ENCODE results near the gene GSN. TPM values are rescaled to one million over a fixed set of nuclear protein-coding genes. Genes with fewer than 3 reads are reported as not detected.

The GSN gene
- total and polyA plus RNA-seq, 2 of the 13 experiments (the other 11 are each of a cell fraction or from before 2014, with no cell fraction given), result 294 to 307 TPM

GRCh38 chr9:121299467-121300282 is 31.7 kb downstream of the GSN start (continued):
- TF ChIP-seq RERE (CRISPR knock-in tag; IDR thresholded peaks at IDR 0.05; ENCODE audit: low read depth) (no peak), RBFOX2 (IDR thresholded peaks at IDR 0.05; ENCODE audit: low read depth, low read length) (peak; percentile 96), IKZF5 (CRISPR knock-in tag; IDR thresholded peaks at IDR 0.05) (peak; percentile 16; the same call in 1 of the 2 replicates), BORCS8-MEF2B (CRISPR knock-in tag; IDR thresholded peaks at IDR 0.05) (peak; percentile 41; the same call in 1 of the 2 replicates), FOXP1 (IDR thresholded peaks at IDR 0.05) (no peak), FOXP1 (CRISPR knock-in tag; IDR thresholded peaks at IDR 0.05) (no peak), TFDP2 (CRISPR knock-in tag; IDR thresholded peaks at IDR 0.05) (peak; percentile 48), NR2F1 (CRISPR knock-in tag; IDR thresholded peaks at IDR 0.05) (no peak), CREB1 (IDR thresholded peaks at IDR 0.05) (no peak), CREB1 (CRISPR knock-in tag; IDR thresholded peaks at IDR 0.05) (no peak), AHDC1 (CRISPR knock-in tag; IDR thresholded peaks at IDR 0.05; ENCODE audit: borderline replicate concordance) (0 out of 2 replicates have a peak, but pooled peaks have one; percentile 45)

Measured in HepG2 (cell line).